Putamen (tissue), 1 donor: ENCODE measurements around the gene SEC14L1.

ENCODE experiments used
- DNase-seq: peaks from one replicate; pipeline ENCODE4 v3.0.0-alpha.2; 2016; ENCODE audit warnings: low spot score

SEC14L1 gene

GRCh38 chr17:77191244-77191643, 50.5 kb downstream of the SEC14L1 start:
- DNase-seq, result no peak

DNA sequence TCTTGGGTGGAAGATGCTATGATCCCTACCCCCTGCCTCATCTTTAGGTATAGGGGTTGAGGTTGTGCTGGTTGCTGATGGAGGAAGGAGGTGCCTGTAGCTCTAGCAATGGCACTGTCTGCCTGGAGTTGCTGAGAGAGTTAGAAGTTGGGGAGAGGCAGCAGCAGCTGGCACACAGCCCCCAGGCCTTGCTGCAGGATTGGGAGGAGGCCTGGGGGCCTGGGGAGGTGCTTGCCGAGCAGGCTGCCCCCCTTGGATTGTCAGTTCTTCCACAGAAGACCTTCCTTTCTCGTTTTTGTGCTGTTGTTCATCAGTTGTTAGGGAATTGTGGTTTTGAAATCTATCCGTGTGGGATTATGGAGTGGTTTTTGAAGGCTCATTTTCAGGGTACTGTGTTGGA, 52.9 kb downstream of the SEC14L1 start:
- no peak for DNase-seq

DNA sequence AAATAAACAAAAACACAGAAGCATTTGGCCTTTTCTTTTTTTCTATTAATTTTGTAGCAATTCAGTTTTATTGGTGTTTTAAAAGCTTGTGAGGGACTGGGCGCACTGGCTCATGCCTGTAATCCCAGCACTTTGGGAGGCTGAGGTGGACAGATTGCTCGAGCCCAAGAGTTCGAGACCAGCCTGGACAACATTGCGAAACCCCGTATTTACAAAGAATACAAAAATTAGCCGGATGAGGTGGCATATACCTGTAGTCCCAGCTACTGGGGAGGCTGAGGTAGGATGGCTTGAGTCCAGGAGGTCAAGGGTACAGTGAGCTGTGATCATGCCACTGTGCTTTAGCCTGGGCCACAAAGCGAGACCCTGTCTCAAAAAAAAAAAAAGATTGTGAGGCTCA, 53.4 kb downstream of the SEC14L1 start:
- no peak for DNase-seq

- DNase-seq, result no peak
Measured at GRCh38 chr17:77196251-77196650, 55.5 kb downstream of the SEC14L1 start.

DNA sequence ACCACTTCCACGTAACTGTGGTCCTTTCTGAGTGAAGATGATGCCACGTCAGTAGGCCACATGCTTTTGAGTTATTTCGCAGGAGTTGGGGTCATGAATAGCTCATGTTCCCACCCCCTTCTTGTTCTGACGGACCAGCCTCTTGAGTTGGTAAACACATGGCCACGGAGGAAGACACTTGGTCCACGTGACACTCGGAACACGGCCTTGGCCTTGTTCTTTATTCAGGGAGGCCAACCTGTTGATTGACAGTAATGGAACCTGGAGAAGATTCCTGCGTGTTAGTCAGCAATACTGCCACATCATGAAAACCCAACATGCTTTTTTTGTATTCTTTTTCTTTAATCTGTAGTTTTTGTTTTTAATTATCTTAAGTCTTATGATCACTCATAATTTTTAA, 56.3 kb downstream of the SEC14L1 start:
- DNase-seq, result no peak

DNA sequence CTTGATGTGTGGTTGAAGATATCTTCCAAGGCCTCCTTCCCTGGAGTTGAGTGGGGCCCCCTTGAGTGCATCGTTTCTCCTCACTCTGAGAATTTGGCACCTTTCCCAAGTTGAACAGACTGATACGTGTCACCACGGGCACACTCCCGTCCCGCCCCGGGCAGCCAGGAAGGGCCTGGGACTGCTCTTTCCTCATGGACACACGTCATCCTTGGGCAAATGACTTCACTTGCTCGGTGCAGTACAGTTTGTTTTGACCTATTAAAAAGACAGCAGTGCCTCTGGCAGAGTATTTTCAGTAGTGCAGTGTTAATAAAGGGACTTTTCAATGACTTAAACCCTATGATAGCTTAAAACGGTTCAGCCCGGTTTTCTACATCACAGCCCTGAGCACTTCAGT, 59.9 kb downstream of the SEC14L1 start:
- DNase-seq, result no peak

- no peak for DNase-seq
Measured at GRCh38 chr17:77203436-77203835, 62.7 kb downstream of the SEC14L1 start.

- DNase-seq, result no peak
Measured at GRCh38 chr17:77203846-77204245, 63.1 kb downstream of the SEC14L1 start.

DNA sequence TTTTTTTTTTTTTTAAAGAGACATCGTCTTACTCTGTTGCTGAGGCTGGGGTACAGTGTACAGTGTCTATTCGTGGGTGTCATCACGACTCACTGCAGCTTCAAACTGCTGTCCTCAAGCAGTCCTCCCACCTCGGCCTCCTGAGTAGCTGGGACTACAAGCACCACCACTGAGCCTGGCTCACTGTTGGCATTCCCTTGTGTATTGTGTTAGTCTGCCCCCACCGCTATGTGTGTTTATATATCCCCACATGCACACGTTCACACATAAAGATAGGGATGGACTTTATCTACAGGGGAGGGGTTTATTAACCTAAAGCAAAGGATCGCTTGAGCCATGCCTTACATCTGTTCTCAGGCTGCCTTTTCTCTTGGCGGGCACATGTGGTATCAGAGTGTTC, 63.8 kb downstream of the SEC14L1 start:
- DNase-seq, result no peak

GRCh38 chr17:77205396-77206125, 64.8 kb downstream of the SEC14L1 start:
- no peak for DNase-seq

DNA sequence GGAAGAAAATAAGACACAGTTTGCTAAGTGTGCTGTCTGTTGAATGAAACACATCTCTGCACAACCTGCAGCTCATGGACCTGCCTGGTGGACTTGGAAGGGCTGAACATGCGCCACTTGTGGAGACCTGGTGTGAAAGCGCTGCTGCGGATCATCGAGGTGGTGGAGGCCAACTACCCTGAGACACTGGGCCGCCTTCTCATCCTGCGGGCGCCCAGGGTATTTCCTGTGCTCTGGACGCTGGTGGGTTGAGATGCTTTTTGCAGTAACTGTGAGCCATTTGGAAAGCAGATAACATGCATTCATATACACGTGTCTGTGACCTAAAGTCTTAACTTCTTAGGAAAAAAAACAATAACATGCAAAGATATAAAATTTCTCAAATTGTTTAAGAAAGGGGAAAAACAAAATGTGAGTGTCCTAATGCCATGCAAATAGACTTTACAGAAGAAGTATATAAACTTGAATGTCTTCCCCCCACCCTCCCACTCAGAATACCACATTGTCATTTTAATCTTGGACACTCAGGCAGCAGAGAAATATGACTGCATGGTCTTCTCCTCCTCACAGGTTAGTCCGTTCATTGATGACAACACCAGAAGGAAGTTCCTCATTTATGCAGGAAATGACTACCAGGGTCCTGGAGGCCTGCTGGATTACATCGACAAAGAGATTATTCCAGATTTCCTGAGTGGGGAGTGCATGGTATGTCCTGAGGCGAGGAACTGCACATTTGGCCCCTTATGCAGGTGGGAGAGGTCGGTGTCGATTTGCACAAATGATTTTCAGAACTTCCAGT, 65.6 kb downstream of the SEC14L1 start:
- DNase-seq, result no peak

GRCh38 chr17:77207689-77208216, 67.0 kb downstream of the SEC14L1 start:
- no peak for DNase-seq

DNA sequence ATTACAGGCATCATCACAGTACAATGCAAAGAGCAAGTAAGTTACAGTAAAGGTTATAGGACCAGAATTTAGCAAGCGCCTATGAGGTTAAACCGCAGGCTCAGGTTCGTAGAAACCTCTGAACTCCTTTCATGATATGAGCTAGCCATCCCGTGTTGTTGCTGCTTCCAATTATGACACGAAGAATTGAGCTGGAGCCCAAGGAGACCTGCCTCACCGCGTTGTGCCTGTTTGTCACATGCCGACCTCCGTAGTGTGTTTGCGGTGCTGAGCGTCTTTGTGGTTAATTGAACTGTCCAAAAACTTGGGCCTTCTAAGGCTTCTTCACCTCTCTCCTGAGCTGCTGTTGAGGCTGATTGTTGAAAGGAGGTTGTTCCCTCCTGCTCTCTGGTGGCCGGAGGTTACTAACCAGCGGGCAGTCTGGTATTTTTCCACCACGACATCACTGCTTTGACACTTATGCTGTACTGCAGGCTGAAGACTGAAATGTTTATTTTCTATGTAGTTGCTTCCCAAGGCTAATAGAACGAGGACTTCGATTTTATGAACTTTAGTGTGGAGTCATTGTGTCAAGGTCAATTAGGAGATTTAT, 67.5 kb downstream of the SEC14L1 start:
- DNase-seq, result peak; percentile 77

DNA sequence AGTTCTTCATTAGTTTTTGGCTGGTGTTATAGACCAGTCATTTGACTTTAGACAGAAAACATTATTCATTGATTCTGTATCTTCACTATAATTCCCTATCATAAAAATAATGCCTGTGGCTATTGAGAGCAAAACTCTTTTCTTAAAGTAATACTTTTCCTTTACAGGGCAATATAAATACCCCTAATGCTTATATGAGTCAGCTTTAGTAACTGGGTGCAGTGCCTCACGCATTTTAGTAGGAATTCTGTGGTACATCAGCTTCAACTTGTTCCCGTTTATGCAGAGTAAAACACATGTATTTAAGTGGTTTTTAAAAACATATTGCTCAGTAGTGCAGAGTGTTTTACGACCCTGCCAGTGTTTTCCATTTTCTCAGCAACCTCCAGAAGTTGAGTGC, 68.1 kb downstream of the SEC14L1 start:
- no peak for DNase-seq

DNA sequence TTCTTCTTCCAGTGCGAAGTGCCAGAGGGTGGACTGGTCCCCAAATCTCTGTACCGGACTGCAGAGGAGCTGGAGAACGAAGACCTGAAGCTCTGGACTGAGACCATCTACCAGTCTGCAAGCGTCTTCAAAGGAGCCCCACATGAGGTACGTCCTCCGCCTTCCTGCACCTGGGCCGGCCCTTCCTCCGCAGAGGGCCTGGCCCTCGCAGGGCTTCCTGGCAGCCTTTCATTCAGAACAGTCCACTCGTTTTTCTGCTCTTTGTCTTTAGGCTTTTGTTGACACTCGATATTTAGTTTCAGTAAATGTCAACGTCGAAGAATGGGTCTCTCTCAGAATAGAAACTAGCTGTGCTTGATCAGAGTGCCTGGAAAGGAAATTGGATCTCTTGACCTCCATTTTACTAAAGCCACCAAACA, 68.6 kb downstream of the SEC14L1 start:
- DNase-seq, result no peak

DNA sequence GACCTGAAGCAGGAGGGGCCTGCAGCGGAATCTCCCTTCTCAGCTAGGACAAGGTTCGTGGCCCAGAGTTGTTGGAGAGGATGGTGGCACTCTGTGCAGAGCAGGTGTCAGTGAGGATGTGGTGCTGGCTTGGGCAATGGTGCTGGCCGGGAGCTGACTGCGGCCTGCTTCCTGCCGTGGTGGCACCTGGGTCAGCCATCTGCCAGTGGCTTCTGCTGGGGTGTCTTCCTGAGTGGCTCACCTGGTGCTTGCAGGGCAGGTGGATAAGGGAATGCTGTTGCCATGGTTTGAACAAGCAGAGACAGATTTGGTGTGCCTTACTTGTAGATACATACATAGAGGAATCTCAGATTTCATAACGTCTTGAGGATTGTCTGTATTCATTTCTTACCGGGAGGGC, 69.6 kb downstream of the SEC14L1 start:
- no peak for DNase-seq

- no peak for DNase-seq
Measured at GRCh38 chr17:77210946-77211541, 70.3 kb downstream of the SEC14L1 start.

DNA sequence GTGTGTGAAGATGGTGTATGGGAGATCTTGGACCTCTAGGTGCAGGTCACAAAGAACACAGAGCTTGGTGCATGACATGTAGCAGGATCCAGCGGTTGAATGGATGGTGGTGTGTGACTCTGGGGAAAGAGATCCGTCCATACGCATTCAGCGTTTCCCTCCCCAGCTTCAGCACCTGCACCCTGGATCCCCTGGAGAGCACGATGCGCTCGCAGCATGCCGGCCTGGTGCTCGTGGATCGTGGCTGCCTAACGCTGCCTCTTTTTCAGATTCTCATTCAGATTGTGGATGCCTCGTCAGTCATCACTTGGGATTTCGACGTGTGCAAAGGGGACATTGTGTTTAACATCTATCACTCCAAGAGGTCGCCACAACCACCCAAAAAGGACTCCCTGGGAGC, 70.9 kb downstream of the SEC14L1 start:
- DNase-seq, result no peak

- no peak for DNase-seq
Measured at GRCh38 chr17:77212081-77212832, 71.5 kb downstream of the SEC14L1 start.

GRCh38 chr17:77212833-77213777, 72.3 kb downstream of the SEC14L1 start:
- no peak for DNase-seq

- DNase-seq, result no peak
Measured at GRCh38 chr17:77213778-77214132, 73.0 kb downstream of the SEC14L1 start.
